HepG2 (cell line): ENCODE measurements around the gene HAGH. TPM values are rescaled to one million over a fixed set of nuclear protein-coding genes. Genes with fewer than 3 reads are reported as not detected.

Experiments used
- ATRX ChIP-seq: sonication (generic); formaldehyde crosslinking; IDR thresholded peaks from 2 replicates; pipeline ENCODE4 v1.4.0; 2020; ENCODE audit warnings: missing genetic modification reagents, borderline replicate concordance
- ETV5 ChIP-seq: IDR thresholded peaks from 2 replicates; pipeline ENCODE4 v1.6.1; 2018; ENCODE audit warnings: missing biosample characterization, missing genetic modification reagents, inconsistent platforms, borderline replicate concordance
- FOXA3 ChIP-seq: IDR thresholded peaks from 2 replicates; pipeline ENCODE4 v1.6.1; 2016; ENCODE audit warnings: missing genetic modification reagents, missing compliant biosample characterization
- HINFP ChIP-seq: sonication (generic); formaldehyde crosslinking; IDR thresholded peaks from 2 replicates; pipeline ENCODE4 v1.4.0; 2020; ENCODE audit warnings: low read depth, mild to moderate bottlenecking, missing genetic modification reagents
- HNRNPL ChIP-seq: fragments of 200-400 bp; formaldehyde crosslinking; IDR thresholded peaks from 2 replicates; pipeline ENCODE4 v1.6.1; 2017; ENCODE audit warnings: mild to moderate bottlenecking, low read depth, low read length
- HNRNPLL ChIP-seq: fragments of 200-400 bp; formaldehyde crosslinking; IDR thresholded peaks from 2 replicates; pipeline ENCODE4 v1.6.1; 2017; ENCODE audit warnings: mild to moderate bottlenecking, low read depth, low read length; ENCODE audit not compliant: poor library complexity, severe bottlenecking
- KLF12 ChIP-seq: sonication (generic); formaldehyde crosslinking; IDR thresholded peaks from 2 replicates; pipeline ENCODE4 v1.4.0; 2020; ENCODE audit warnings: missing genetic modification reagents, borderline replicate concordance
- MYPOP ChIP-seq: sonication (generic); formaldehyde crosslinking; IDR thresholded peaks from 2 replicates; pipeline ENCODE4 v1.8.1; 2023; ENCODE audit warnings: mild to moderate bottlenecking, moderate library complexity, missing genetic modification reagents
- NFKBIZ ChIP-seq: IDR thresholded peaks from 2 replicates; pipeline ENCODE4 v1.6.1; 2018; ENCODE audit warnings: missing genetic modification reagents, missing compliant biosample characterization
- PHF8 ChIP-seq: sonication (generic); formaldehyde crosslinking; IDR thresholded peaks from 2 replicates; pipeline ENCODE4 v1.5.0; 2020; ENCODE audit warnings: missing genetic modification reagents
- PITX1 ChIP-seq: sonication (generic); formaldehyde crosslinking; IDR thresholded peaks from 2 replicates; pipeline ENCODE4 v1.5.1; 2020; ENCODE audit warnings: mild to moderate bottlenecking, missing genetic modification reagents
- SP140L ChIP-seq: sonication (generic); formaldehyde crosslinking; IDR thresholded peaks from 2 replicates; pipeline ENCODE4 v1.4.0; 2020; ENCODE audit warnings: missing genetic modification reagents, borderline replicate concordance
- STAG1 ChIP-seq: sonication (generic); formaldehyde crosslinking; IDR thresholded peaks from 2 replicates; pipeline ENCODE4 v1.4.0; 2020; ENCODE audit warnings: missing genetic modification reagents
- ZBTB34 ChIP-seq: sonication (generic); formaldehyde crosslinking; IDR thresholded peaks from 2 replicates; pipeline ENCODE4 v1.8.0; 2022; ENCODE audit warnings: mild to moderate bottlenecking, missing genetic modification reagents
- ZNF142 ChIP-seq: sonication (generic); formaldehyde crosslinking; IDR thresholded peaks from 2 replicates; pipeline ENCODE4 v1.4.0; 2020; ENCODE audit warnings: missing genetic modification reagents
- ZNF546 ChIP-seq: sonication (generic); formaldehyde crosslinking; conservative IDR thresholded peaks from 2 replicates; pipeline ENCODE4 v1.8.1; 2023; ENCODE audit warnings: mild to moderate bottlenecking, missing genetic modification reagents
- ZNF549 ChIP-seq: sonication (generic); formaldehyde crosslinking; IDR thresholded peaks from 2 replicates; pipeline ENCODE4 v1.5.0; 2020; ENCODE audit warnings: missing genetic modification reagents
- ZNF780A ChIP-seq: sonication (generic); formaldehyde crosslinking; IDR thresholded peaks from 2 replicates; pipeline ENCODE4 v1.8.0; 2022; ENCODE audit warnings: mild to moderate bottlenecking, missing genetic modification reagents, moderate library complexity
- polyA plus RNA-seq, 8 experiments: library from polyadenylated mRNA; depleted of rRNA in 3 of 8; stranded (reverse) in 7 of 8; unstranded in 1 of 8; fragments of >200 nt; fragmentation: Illumina TruSeq in 4 of 8; extraction: Trizol in 4 of 8; gene quantifications; 2 replicates each; pipeline versions ENCODE4 v1.2.1 to v1.2.3, GENCODE V29; 2011 to 2016; ENCODE audit warnings: low read depth in 4 of 8, missing spikeins in 1 of 8, mixed read lengths in 1 of 8; ENCODE audit not compliant: insufficient read depth in 1 of 8
- total RNA-seq, 5 experiments: library from RNA; depleted of rRNA; stranded (reverse); fragments of >200 nt; fragmentation: Illumina TruSeq; extraction: Trizol; gene quantifications; 2 replicates each; pipeline ENCODE4 v1.2.3, GENCODE V29; 2016; ENCODE audit warnings: low read depth in 1 of 5

HAGH gene
- total and polyA plus RNA-seq, 2 of the 13 experiments (the other 11 are each of a cell fraction or from before 2014, with no cell fraction given) = 70.4 to 95.4 TPM

- TF ChIP-seq ZNF142 (CRISPR knock-in tag) (no peak), NFKBIZ (no peak), HNRNPLL (peak; percentile 81), KLF12 (CRISPR knock-in tag) (0 out of 2 replicates have a peak, but pooled peaks have one; percentile 3), ZNF546 (CRISPR knock-in tag) (no peak), ZBTB34 (CRISPR knock-in tag) (no peak), ZNF549 (CRISPR knock-in tag) (no peak), HINFP (CRISPR knock-in tag) (0 out of 2 replicates have a peak, but pooled peaks have one; percentile 1), ATRX (CRISPR knock-in tag) (no peak), SP140L (CRISPR knock-in tag) (no peak), ETV5 (no peak), PHF8 (CRISPR knock-in tag) (no peak), FOXA3 (CRISPR knock-in tag) (no peak), ZNF780A (CRISPR knock-in tag) (no peak), HNRNPL (no peak), MYPOP (CRISPR knock-in tag) (peak; percentile 67; the same call in 1 of the 2 replicates), PITX1 (no peak), STAG1 (CRISPR knock-in tag) (no peak)
Measured at GRCh38 chr16:1825864-1826690, 548 bp downstream of the HAGH start (continued).
